GM12801 (cell line): ENCODE measurements around the gene TTLL6.

ENCODE experiments used
- TF ChIP-seq, protein P1 (sequence below): IDR thresholded peaks from one replicate; pipeline ENCODE4 v1.5.1; 2011; ENCODE audit warnings: control low read depth; ENCODE audit not compliant: insufficient read length; ENCODE audit errors: extremely low read depth

Gene TTLL6

DNA sequence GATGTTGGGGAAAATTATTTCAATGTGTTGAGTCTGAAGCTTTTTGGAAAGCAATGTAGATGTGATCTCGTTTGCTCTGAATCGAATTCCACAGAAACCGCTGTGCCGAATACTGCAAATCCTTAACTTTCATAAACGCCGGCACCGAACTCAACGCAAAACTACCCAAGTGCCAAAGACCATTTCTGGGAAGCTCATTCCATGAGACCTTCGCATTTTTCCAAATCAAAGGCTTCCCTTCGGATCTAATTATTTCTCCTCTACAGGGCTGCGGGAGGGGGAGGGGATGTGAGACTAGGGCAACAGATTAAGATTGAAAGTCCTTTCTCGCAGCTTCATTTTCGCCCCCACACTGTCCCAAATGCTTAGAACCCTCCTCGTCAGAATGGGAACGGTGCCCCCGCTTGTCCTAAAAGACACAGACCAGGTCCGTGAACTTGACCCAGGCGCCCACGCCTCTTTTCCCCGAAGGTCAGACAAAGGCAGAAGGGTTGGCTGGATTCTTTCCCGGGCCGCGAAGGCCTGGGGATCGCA is 98.7 kb downstream of the TTLL6 start:
- TF ChIP-seq, protein P1, sequence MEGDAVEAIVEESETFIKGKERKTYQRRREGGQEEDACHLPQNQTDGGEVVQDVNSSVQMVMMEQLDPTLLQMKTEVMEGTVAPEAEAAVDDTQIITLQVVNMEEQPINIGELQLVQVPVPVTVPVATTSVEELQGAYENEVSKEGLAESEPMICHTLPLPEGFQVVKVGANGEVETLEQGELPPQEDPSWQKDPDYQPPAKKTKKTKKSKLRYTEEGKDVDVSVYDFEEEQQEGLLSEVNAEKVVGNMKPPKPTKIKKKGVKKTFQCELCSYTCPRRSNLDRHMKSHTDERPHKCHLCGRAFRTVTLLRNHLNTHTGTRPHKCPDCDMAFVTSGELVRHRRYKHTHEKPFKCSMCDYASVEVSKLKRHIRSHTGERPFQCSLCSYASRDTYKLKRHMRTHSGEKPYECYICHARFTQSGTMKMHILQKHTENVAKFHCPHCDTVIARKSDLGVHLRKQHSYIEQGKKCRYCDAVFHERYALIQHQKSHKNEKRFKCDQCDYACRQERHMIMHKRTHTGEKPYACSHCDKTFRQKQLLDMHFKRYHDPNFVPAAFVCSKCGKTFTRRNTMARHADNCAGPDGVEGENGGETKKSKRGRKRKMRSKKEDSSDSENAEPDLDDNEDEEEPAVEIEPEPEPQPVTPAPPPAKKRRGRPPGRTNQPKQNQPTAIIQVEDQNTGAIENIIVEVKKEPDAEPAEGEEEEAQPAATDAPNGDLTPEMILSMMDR, result no peak

DNA sequence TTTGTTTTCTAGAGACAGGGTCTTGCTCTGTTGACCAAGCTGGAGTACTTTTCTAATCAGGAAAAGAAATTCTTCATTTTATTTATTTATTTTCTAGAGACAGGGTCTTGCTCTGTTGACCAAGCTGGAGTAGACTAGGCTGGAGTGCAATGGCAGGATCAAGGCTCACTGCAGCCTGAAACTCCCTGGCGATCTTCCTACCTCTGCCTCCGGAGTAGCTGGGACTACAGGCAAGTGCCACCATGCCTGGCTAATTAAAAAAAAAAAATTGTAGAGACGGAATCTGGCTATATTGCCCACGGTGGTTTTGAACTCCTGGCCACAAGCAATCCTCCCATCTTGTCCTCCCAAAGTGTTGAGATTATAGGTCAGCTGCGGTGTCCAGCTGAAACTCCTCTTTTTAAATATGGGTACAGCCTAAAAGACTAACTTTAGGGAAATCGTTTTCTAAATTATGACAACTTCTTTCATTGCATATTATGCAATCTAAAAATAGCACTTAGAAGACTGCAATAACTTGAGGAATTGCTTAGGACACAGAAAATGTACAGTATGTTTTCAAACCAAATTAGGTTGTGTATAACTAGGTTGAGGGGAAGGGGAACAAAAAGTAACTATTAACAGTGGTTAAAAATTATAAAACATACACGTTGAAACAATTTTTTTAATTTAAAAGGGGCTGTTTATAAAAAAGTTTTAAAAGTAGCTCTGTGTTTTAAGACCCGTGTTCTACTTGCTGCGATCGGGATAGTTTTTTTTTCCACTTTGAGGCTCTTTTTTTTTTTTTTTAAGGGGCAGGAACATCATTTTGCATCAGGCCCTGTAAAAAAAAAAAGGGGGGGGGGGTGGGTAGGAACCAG is 99.4 kb downstream of the TTLL6 start:
- TF ChIP-seq, protein P1, result no peak

DNA sequence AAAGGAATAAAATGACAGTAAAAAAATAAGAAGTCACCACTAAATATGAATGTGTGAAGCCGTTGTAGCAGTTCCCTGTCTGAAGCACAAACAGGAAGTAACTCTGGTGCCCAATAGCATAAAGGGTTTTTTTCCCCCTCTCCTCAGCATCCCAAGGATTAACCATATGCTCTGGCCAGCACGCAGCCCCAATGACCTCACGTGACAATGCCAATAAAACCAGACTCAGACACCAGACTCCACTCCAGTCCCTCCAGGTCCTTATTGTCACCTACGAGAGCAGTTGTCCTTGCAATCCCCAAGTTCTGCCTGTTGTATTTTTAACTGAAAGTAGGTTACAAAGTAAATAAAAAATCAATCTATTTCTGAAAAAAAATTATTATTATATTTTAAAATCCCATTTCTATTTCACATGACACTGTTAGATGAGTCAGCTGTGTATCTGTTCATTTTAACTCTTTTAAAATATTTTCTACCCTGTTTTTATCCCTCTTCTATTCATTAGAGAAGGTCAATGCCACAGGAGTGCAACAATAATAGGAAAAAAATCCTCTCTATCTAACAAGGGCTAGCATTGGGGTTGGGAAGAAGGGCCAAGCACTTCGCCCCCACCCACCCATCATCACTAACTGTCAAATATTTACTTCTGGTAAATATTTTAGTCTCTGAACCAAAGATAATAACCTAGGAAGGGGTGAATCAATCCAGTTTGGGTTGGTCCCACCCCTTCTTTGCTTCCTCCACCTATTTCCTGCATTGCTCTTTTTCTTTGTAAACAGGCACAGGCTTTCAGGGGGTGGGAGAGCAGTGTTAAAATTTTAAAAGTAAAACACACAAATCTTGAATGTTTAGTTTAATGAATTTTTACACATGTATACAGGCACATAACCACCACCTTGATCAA is 101.3 kb downstream of the TTLL6 start:
- TF ChIP-seq, protein P1, result no peak
